Stimulated activated CD4-positive, alpha-beta T cell treated with anti-CD3 and anti-CD28 coated beads, Interleukin-1b, Interleukin-23, amount 100 ng/mL, for 4 hours (primary cell): ENCODE measurements around the gene PSMD3.
"Not testable (repeated sequence)": the region's sequence is repeated elsewhere in the genome, so short reads cannot be mapped to it uniquely, and the experiment has no call there.

ENCODE experiments used
- DNase-seq, 2 donors: peaks; one replicate each; pipeline ENCODE4 v3.0.0-alpha.2; 2020; ENCODE audit warnings: low read depth in 2 of 2

PSMD3 gene

GRCh38 chr17:39996800-39997199, 16.2 kb downstream of the PSMD3 start:
- DNase-seq: no peak

- no peak for DNase-seq
Observed at GRCh38 chr17:39997543-39997942, 16.9 kb downstream of the PSMD3 start.

- DNase-seq: no peak
Observed at GRCh38 chr17:39999067-39999466, 18.5 kb downstream of the PSMD3 start.

GRCh38 chr17:40000161-40000560, 19.6 kb downstream of the PSMD3 start:
- DNase-seq: no peak

- DNase-seq: not testable (repeated sequence)
Observed at GRCh38 chr17:40001335-40001734, 20.7 kb downstream of the PSMD3 start.

GRCh38 chr17:40004072-40004471, 23.5 kb downstream of the PSMD3 start:
- no peak for DNase-seq

- DNase-seq: no peak
Observed at GRCh38 chr17:40004712-40005111, 24.1 kb downstream of the PSMD3 start.

- DNase-seq: no peak
Observed at GRCh38 chr17:40005520-40005919, 24.9 kb downstream of the PSMD3 start.

- DNase-seq: not testable (repeated sequence)
Observed at GRCh38 chr17:40010946-40011500, 30.4 kb downstream of the PSMD3 start.

- DNase-seq: not testable (repeated sequence)
Observed at GRCh38 chr17:40012017-40012647, 31.5 kb downstream of the PSMD3 start.

GRCh38 chr17:40014375-40014980, 33.9 kb downstream of the PSMD3 start:
- DNase-seq: no peak

GRCh38 chr17:40015005-40015997, 34.7 kb downstream of the PSMD3 start, which contains the start of gene CSF3:
TSS of gene CSF3 (plus strand) at chr17:40015440. CDS start at chr17:40015475, 35 bp downstream.
- DNase-seq: no peak

- no peak for DNase-seq
Observed at GRCh38 chr17:40015998-40016985, 35.7 kb downstream of the PSMD3 start.

- DNase-seq: no peak
Observed at GRCh38 chr17:40017422-40018080, 36.9 kb downstream of the PSMD3 start.

- no peak for DNase-seq
Observed at GRCh38 chr17:40018211-40019121, 37.9 kb downstream of the PSMD3 start.

GRCh38 chr17:40019140-40019991, 38.8 kb downstream of the PSMD3 start:
- no peak for DNase-seq

- DNase-seq: no peak
Observed at GRCh38 chr17:40020146-40020545, 39.5 kb downstream of the PSMD3 start.

- DNase-seq: no peak
Observed at GRCh38 chr17:40021451-40021971, 40.9 kb downstream of the PSMD3 start.
